SKM-1 (cell line): Measurements from ENCODE around the gene PLA2G1B.
"Not testable (repeated sequence)": the region's sequence is repeated elsewhere in the genome, so short reads cannot be mapped to it uniquely, and the experiment has no call there.

Source experiments
- DNase-seq: peaks from one replicate; lab custom pipeline; 2025; ENCODE audit not compliant: unreplicated experiment; lab: John Stamatoyannopoulos, UW

Gene PLA2G1B

GRCh38 chr12:120359128-120359527 lies 31.5 kb upstream of the PLA2G1B start:
- no peak for DNase-seq

- no peak for DNase-seq
Measured at GRCh38 chr12:120358412-120359100, 31.0 kb upstream of the PLA2G1B start.

GRCh38 chr12:120357104-120357503 lies 29.5 kb upstream of the PLA2G1B start:
- no peak for DNase-seq

- DNase-seq, result no peak
Measured at GRCh38 chr12:120356567-120357030, 29.0 kb upstream of the PLA2G1B start.

GRCh38 chr12:120353556-120354317 lies 26.2 kb upstream of the PLA2G1B start:
- no peak for DNase-seq

GRCh38 chr12:120353136-120353535 lies 25.6 kb upstream of the PLA2G1B start:
- no peak for DNase-seq

- no peak for DNase-seq
Measured at GRCh38 chr12:120352117-120352516, 24.5 kb upstream of the PLA2G1B start.

- DNase-seq, result no peak
Measured at GRCh38 chr12:120350576-120351350, 23.2 kb upstream of the PLA2G1B start.

GRCh38 chr12:120347766-120348165 lies 20.2 kb upstream of the PLA2G1B start:
- no peak for DNase-seq

GRCh38 chr12:120346681-120347080 lies 19.1 kb upstream of the PLA2G1B start:
- no peak for DNase-seq

- no peak for DNase-seq
Measured at GRCh38 chr12:120346031-120346430, 18.5 kb upstream of the PLA2G1B start.

- no peak for DNase-seq
Measured at GRCh38 chr12:120343692-120344091, 16.1 kb upstream of the PLA2G1B start.

GRCh38 chr12:120343039-120343537 lies 15.5 kb upstream of the PLA2G1B start:
- no peak for DNase-seq

GRCh38 chr12:120342175-120343038 lies 14.8 kb upstream of the PLA2G1B start:
- DNase-seq, result no peak

GRCh38 chr12:120339256-120339655 lies 11.7 kb upstream of the PLA2G1B start:
- DNase-seq, result no peak

GRCh38 chr12:120337730-120338129 lies 10.2 kb upstream of the PLA2G1B start:
- DNase-seq, result no peak

GRCh38 chr12:120336392-120336791 lies 8.8 kb upstream of the PLA2G1B start:
- not testable (repeated sequence) for DNase-seq

GRCh38 chr12:120335447-120335846 lies 7.9 kb upstream of the PLA2G1B start:
- DNase-seq, result not testable (repeated sequence)

GRCh38 chr12:120332523-120332922 lies 4.9 kb upstream of the PLA2G1B start:
- DNase-seq, result no peak

GRCh38 chr12:120332041-120332440 lies 4.5 kb upstream of the PLA2G1B start:
- no peak for DNase-seq
